DMS 273 (cell line): ENCODE measurements around the gene TST.

Experiments
- DNase-seq: peaks from one replicate; lab custom pipeline; 2025; ENCODE audit not compliant: unreplicated experiment; lab: John Stamatoyannopoulos, UW

Gene TST

GRCh38 chr22:37032535-37033460 lies 13.6 kb upstream of the TST start:
- DNase-seq = peak; percentile 10

- DNase-seq = no peak
Observed at GRCh38 chr22:37032134-37032534, 12.9 kb upstream of the TST start.

GRCh38 chr22:37030560-37031281 lies 11.5 kb upstream of the TST start:
- peak; percentile 10 for DNase-seq

GRCh38 chr22:37028692-37029674 lies 9.7 kb upstream of the TST start:
- no peak for DNase-seq

GRCh38 chr22:37027556-37027955 lies 8.3 kb upstream of the TST start:
- DNase-seq = no peak

GRCh38 chr22:37026325-37026724 lies 7.1 kb upstream of the TST start:
- DNase-seq = no peak

- no peak for DNase-seq
Observed at GRCh38 chr22:37025500-37026070, 6.3 kb upstream of the TST start.

GRCh38 chr22:37024339-37025157 lies 5.3 kb upstream of the TST start:
- DNase-seq = no peak

GRCh38 chr22:37023743-37024338 lies 4.6 kb upstream of the TST start:
- DNase-seq = no peak

GRCh38 chr22:37022483-37023337 lies 3.5 kb upstream of the TST start:
- DNase-seq = no peak

GRCh38 chr22:37021710-37022482 lies 2.6 kb upstream of the TST start:
- DNase-seq = peak; percentile 69

- no peak for DNase-seq
Observed at GRCh38 chr22:37021041-37021440, 1.8 kb upstream of the TST start.

- peak; percentile 43 for DNase-seq
Observed at GRCh38 chr22:37020192-37020479, 889 bp upstream of the TST start.

- peak; percentile 73 for DNase-seq
Observed at GRCh38 chr22:37018815-37019308, 385 bp downstream of the TST start.

- no peak for DNase-seq
Observed at GRCh38 chr22:37018086-37018814, 997 bp downstream of the TST start.

- no peak for DNase-seq
Observed at GRCh38 chr22:37017356-37017755, 1.9 kb downstream of the TST start.
